Hippocampal formation (tissue), 2 donors: ENCODE data around the gene ECE1.

ENCODE experiments used
- DNase-seq, 2 donors: peaks; one replicate each; lab custom pipeline; 2025; lab: John Stamatoyannopoulos, UW

The ECE1 gene

DNA sequence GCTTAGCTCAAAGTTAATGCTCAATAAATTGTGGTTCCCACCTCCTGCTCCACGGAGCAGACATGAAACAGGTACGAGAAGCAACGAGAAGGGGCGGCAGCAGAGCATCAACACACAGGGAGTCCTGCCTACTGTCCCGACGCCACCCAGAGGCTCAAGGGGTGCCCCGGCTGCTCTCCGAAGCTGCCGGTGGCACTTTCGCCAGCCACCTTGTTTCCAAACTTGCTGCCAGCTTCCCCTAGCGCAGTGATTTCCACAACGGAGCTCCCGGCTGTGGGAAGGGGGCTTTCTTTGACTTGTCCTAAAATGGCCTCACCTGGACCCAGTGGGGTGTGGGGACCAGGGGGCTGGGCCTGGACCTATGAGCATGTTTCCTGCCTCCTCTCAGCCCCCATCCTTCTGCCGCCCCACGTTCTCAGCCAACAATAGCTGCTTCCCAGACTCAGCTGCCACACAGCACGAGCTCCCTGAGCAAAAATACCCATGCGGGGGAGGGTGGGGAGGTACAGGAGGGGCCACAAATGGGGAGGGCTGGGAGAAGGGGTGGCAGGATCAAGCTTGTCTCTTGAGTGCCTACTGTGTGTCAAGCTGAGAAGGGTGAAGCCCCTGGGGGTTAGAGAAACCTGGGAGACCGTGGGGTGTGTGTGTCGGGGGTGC lies 35.6 kb upstream of the ECE1 start:
- DNase-seq: no peak

DNA sequence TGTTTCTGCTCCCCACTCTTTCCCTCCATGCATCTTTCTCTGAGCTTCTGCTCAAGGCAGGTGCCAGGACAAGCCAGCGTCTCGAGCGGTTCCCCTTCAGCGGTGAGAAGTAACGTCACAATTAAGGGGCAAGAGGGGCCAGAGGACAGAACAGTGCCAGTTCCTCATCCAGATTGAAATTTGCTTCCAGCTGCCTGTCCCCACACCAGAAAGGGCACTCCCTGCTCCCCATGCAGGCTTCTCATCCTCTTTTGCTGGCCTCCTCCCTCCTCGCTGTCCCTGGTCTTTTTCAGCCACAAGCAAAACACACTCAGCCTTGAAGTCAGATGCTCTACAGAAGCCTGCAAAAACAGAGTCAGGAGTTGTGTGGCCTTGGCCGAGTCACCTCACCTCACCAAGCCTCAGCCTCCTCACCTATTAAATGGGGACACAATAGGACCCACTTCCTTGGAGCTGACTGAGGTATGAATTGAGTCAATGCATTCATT lies 35.0 kb upstream of the ECE1 start:
- DNase-seq: no peak

DNA sequence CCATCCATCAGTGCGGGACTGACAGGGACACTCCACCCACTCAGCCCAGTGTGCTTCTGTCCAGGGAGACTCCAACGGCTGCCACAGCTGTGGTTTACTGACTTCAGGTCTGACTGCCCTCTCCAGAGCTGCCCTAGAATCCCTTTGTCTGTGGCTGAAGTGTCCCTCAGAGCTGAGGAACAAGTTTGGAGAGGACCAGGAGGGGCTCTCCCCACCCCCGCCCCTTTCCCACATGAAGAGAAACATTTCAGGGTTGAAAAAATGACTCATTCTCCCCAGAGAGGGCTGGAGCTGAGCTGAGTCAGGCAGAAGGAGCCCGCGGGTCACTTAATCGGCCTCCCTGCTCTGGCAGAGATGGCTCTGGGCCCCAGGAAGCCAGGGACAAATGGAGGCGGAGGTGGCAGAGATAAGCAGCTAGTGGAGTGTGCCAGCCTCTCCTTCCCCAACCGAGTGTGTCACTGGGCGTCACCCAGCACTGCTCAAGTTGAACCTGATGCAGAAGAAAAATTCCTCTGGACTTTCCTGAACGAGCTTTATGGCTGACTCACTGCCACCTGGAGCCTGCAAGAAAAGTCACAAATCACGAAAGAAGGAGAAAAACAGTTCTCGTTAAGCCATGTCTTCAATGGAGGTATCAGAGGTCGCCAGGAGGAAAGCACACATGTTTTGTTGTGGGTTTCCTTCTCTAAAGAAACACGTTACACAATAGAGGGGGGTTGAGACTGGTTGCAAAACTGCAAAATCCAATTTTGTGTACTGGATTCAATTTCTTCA lies 34.3 kb upstream of the ECE1 start:
- DNase-seq: no peak

DNA sequence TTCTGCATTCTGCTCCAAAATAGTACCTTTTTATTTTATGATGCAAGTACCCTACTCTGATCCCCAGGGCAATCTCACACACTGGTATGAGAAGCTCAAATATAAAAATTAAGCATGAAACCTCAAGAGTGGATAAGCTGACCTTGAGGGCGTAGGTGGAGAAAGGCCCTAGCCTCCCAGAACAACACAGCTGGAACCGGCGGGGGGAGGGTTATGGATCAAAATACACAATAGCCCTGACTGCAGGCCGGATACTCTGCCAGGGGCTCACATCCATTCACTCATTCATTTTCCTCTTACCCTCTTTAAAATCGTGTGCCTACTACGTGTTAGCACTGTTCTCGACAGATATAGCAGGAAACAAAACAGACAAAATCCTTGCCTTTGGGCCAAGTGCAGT lies 32.8 kb upstream of the ECE1 start:
- DNase-seq: no peak

DNA sequence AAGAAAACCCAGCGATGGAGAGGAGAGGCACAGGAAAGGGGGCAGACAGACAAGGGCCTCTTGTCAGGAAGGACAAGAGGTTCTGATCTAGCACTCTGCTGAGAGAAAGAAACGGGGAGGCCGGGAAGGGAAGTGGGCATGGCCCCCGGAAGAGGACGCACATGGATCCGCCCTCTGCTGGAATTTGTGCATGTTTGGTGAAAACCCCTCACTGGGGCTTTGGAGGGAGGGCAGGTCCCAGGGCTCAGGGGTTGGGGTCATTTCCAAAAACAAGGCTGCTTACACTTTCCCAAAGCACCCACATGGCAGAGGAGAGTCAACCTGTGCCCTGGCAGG lies 32.4 kb upstream of the ECE1 start:
- DNase-seq: no peak

DNA sequence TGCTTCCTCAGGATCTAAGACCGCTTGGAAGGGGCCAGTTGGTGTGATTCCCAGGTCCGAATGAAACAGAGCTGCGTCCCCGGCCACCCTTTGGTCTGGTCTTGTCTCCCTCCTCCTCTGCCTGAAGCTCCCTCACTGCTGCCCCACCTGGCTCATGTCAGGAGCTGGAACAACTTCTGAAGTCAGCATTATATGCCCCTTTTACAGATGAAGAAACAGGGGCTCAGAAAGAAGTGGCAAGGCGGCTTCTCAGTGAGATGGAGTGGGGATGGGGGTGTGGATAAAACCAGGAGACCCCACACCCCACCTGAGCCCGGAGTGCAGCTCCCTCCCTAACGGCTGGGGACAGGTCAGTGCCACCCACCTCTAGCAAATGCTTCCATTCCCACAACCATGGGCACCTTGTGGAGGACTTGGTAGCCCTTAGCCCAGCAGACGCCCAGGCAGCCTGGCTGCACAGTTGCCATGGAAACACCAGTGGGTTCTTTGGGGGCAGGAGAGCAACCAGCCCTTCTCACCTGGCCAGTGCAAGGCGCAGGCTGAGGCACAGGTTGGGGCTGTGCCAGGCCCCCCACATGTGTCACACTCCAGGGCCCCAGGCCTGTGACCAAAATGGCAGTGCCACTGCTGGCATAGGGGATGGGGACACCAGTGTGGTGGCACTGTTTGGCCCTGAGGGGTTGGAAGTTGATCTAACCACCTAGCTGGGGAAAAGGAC lies 31.9 kb upstream of the ECE1 start:
- no peak for DNase-seq

DNA sequence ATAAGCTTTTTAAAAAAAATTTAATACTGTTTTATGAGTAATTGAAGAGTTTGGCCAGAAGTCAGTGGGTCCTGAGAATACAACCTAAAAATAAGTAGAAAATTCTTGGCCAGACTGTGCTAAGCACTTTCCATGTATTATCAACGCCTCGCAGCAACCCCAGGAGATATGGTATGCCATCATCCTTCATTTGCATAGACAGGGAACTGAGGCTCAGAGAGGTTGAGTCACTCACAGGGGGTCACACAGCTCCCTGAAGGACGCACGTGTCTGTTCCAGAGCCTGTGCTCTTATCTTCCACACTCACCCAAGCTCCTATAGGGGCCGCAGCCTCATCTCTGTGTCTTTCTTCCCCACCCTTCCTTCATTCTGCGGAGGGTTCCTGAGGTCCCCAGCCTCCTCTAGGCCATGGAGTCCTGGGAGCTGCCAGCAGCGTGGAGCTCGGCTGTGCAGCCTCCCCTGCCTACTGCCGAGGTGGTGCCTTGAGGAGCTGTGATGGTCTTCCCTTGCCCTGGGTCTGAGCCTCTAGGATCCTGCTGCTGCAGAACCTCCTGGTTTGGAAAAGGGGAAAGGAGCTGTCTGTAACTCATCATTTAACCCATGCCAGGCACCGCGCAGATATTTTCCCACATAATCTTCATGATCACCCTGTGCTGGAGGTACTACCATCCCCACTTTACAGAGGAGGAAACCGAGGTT lies 30.3 kb upstream of the ECE1 start:
- DNase-seq: no peak

DNA sequence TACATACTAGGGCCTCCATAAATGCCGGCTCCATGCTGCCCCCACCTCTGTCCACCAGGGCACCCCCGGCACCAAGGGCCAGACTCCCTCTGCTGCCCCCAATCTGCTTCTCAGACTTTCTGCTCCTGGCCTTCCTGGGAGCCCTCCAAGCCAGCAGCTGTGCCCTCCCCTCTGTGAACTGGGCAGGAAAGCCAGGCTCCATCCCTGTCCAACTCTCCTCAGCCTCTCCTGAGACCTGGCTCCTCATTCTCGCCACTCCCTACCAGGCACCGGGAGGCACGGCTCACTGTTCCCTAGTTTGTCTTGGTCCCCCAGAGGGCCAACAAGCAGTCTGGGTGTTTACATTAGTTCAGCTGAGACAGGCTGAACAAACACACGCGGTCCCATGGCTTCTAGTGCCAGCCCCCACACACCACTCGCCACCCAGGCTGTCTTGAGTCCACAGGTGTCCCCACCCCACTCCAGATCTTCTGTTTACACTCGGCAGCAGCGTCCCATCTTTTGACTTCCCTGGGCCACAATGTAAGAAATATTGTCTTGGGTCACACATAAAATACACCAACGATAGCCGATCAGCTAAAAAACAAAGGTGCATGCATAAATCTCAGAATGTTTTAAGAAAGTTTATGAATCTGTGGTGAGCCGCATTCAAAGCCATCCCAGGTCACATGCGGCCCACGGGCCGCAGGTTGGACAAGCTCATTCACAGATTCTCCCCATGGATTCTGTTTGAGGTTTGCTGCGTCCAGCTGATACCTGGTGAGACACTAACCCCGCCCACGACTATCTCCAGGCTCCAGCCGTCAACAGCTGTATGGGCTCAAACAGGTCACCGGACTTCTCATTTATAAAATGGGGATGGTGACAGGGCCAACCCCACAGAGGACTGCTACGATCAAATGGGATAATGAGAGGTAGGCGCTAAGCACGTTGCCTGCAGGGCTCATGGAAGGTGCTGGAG lies 29.5 kb upstream of the ECE1 start:
- no peak for DNase-seq

DNA sequence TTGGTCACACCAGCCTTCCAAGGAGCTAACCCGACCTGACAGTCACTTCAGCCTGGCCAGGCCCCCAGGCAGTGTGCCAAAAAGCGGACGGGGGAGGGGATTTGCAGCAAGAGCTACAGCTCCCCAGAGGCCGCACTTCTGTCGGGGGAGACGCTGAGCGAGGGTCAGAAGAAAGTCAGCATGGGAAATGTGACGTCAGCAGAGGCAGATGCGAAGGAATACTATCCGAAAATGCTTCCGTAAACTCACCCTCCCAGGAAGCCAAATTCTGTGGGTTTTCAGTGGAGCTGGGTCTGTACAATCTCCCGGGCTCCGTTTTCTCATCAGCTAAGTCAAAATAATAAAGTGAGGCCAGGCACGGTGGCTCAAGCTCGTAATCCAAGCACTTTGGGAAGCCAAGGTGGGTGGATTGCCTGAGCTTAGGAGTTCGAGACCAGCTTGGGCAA lies 28.5 kb upstream of the ECE1 start:
- DNase-seq: peak in 1 of 2 donors; percentile 19

DNA sequence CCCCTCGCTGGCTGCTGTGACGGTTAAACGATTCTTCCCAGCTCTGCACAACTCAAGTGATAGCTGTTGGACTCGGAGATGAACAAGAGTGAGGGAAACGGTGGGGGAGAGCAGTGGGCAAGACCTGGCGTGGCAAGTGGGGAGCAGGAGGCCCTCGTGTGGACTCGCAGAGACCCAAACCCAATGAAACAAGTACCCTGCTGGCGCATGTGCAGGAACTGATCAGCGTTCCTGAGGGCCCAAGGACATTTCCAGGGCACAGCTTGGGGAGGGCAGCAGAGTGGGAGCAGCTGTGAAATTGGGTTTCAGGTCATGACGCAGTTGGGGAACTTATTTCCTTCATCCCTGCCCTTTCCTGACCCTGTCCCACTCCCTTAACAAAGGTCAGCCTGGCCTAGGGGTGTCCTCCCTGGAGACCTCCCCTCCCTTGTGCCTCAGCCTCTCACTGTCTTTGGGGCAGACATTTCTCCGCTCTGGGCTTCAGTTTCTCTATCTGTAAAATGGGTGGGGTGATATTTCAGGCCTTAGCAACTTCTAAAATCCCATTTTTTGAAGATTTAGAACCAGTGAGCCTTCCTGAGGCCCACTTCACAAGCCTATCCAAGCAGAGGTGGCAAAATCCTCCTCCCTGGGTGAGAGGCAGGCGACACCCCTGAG lies 27.9 kb upstream of the ECE1 start:
- no peak for DNase-seq

DNA sequence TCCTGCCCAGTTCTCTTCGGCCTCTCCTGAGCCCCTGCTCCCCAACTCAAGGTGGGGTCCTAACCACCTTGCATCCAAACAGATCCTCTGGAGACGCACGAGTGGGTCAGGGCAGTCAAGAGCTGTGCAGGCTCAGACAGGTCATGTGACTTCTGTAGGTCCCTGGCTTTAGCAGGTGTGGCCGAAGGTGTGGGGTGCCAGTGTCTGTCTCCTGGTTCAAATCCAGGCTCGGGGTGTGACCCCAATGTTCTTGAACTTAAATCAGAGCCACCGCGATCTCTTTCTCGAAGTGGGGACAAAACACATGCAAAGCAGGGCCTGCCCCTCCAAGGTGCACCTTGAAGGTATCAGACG lies 27.4 kb upstream of the ECE1 start:
- no peak for DNase-seq

DNA sequence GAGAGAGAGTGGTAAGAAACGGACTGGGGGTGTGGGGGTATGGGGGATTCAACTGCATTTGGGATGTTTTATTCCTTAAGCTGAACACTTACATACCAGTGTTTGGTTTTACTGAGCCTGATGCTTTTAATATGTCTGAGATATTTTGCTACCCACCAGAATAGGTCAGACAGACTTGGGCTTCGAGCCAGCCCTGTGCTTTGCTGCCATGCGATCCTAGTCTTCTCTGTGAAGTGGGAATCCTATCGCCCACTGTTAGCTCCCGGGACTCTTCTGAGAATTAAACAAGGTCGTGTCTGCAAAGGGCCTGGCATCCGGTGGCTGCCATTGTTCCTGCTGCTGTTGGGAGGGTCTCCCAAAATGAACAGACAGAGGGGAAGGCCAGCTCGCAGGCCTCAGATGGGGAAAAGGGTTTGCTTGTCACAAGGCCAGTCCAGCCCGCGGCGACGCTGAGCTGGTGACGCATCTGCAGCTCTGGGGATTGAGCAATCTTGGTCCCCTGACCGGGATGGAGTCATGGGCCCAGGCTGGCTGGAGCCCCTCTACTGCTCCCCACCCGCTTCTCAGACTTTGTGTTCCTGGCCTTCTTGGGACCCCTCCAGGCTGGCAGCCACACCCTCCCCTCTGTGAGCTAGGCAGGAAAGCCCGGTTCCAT lies 26.9 kb upstream of the ECE1 start:
- DNase-seq: no peak

DNA sequence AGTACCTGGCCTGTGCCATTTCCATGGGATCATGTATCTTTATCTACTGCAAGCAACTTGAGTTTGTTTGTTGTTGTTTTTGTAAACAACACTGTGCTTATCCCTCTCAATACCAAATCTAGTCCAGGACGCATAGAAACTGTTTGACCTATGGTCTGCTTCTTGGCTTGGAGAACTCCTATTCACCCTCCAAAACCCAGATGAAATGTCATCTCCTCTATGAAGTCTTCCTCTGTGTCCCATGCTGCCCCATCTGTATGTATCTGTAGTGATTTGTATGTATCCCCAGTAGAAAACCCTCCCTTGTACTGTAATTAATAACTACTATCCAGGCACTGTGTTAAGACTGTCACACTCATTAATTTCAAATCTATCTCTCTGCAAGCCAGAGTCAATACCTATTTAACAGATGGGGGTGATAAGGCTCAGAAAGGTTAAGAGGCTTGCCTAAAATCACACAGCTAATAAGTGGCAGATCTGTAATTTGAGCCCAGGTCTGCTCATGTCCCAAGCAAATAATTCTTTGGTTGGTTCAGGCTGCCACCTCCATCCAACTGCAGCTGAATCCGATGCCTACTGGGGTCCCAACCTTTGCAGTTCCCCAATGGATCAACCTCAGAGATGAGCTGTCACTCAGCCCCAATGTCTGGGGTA lies 24.6 kb upstream of the ECE1 start:
- no peak for DNase-seq

DNA sequence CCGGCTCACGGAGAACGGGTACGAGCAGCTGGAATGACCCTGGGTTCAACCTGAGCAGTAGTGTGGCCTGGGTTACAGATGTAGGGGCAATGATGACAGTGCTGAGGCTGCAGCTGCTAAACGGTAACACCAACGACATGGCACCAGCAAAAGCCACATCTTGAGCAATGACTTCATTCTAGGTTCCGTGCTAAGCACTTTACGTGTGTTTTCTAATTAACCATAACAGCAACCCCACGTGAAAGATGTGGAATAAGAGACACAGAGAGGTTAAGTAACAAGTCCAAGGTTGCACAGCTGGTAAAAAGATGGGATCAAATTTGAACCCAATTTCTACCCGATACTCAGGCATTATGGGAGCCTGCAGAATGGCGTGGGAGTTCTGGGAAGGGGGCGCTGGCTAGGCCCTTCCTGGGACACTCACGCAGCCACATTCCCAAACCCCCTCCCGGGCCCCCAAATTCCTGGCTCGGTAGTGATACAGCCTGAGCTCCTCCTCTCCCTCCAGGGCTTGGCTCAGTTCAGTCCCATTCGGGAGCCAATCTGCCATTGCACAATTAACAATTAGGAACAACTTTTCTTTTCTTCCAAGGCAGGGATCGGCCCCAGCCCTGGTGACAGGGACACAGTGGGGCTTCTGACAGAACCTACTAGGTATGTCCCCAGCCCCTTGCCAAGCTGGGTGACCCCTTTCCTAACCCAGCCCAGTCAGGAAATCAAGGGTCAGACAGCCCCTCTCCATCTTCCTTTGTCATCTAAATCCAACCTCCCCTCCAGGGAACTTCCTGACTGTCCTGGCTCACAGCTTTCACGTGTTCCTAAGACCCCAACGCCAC lies 23.8 kb upstream of the ECE1 start:
- no peak for DNase-seq

DNA sequence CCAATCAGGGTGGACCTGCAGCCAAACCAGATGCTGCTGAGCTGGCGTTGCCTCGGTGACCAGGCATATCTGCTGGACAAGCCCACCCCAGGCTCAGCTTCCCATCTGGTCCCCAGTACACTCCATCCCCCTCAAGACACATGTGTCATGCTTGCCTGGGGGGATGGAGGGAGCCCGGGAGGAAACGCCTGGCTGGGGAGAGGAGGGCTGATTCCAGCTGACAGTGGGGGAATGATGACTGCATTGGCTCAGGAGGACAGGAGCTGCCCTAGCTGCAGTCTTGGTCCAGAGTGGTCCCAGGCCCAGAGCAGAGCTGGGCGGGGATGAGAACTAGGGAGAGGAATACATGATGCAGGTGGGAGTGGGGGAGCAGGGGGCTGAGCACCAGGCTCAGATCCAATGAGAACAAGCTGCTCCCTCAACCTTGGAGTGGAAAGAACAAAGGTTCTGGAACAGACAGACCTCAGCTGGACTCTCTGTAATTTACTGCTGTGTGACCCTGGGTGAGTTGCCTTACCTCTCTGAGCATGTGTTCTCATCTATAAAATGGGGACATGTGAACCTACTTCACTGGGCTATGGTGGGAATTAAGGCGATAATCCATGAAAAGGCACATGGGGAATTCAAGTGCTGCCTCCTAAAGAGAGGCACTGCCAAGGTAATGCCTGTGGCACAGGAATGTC lies 23.1 kb upstream of the ECE1 start:
- no peak for DNase-seq

DNA sequence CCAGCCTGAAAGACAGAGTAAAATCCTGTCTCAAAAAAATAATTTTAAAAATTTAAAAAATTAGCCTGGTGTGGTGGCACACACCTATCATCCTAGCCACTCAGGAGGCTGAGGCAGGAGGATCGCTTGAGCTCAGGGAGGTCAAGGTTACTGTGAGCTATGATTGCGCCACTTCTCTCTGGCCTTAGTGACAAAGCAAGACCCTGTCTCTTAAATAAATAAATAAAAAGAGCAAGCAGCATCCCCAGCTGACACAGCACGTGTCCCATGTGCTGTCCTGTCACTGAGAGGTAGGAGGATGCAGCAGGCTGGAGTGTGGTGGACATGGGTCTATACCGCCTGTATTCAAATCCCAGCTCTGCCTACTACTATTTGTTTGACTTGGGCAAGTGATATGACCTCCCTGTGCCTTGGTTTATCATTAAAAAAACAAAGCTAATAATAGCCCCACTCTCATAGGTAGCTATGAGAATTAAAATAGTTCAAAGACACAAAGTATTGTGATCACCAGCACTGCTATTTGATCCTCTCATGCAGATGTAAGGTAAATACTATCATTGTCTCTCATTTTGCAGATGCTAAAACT lies 22.2 kb upstream of the ECE1 start:
- DNase-seq: no peak

DNA sequence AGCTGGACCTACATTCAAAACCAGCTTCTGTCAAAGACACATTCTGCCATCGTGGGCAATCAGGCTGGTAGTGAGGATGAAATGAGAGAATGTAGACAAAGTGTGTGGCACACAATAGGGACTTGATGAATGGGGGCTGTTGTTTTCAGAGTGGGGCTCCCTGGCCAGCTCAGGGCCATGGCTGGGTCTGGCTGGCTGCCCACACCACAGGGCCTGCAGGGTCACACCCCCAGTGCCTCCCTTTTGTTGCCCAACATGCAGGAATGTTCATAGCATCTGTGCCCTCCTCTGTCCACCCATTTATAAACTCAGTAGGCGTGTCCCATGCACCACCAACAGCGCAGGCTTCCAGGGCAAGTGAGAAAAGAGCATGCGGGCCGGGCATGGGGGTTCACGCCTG lies 20.8 kb upstream of the ECE1 start:
- peak; percentile 86 to 88 for DNase-seq
